IPS-11a (cell line): Measurements from ENCODE around the gene OR13D1.
"Not testable (repeated sequence)": the region's sequence is repeated elsewhere in the genome, so short reads cannot be mapped to it uniquely, and the experiment has no call there.

Experiments
- H3K4me3 ChIP-seq: one replicate; pipeline ENCODE4 v1.5.1; 2013; ENCODE audit warnings: low read depth, low read length, control low read depth

The OR13D1 gene

GRCh38 chr9:104694218-104694617, at the start of gene OR13D1:
OR13D1 (plus strand) TSS chr9:104694518; CDS start chr9:104694518, 0 bp downstream.
- no peak within 1 kb of the TSS for H3K4me3 ChIP-seq

DNA sequence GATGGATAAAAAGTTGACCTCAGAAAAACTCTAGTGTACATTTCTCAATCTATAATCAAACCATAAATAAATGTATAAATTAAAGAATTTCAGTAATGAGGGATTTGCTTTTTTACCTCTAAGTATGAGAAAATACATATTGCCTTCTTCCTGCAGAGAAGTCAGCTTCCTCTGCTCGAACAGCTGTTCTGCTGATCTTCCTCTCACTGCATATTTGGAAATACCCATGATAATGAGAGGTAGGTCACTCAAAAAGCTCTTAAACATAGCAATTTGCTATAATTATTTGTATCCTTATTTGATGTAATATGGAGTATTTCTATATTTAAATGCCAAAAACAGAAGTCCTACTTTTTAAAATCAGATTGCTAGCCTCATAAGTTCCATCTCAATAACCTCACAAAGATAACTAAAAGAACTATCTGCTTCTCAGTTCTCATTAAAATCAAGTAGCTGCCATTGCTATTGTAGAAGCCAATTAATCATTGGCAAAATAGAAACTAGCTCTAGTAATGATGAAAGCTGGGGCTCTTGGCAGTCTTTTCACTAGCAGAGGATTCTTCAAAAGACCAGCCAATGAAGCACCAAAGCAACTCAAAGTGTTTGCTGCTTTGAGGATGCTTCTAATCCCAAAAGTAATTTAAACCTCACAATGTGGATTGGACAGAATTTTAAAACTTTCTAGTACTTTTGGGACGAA, 35.7 kb upstream of the OR13D1 start:
- no peak overlapping the region for H3K4me3 ChIP-seq

DNA sequence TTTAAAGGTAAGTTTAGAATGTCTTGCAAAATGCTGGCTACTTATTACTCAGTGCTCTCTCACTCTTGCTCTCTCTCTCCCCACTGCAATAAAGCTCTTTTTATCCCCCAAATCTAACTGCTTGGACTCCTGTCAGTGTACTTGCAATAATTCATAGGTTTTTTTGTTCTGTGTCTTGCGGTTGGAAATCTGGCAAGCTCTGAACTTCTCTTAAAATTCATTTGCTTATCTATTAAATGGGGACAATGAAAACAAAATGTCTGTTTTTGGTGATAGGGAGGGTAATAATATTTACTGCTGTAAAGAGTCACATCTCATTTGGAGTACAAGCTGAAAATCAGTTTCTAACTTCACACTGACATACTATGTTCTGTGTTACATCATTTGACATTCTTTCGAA, 18.7 kb upstream of the OR13D1 start:
- no peak overlapping the region for H3K4me3 ChIP-seq

GRCh38 chr9:104682642-104683041, 11.7 kb upstream of the OR13D1 start:
- no peak overlapping the region for H3K4me3 ChIP-seq

DNA sequence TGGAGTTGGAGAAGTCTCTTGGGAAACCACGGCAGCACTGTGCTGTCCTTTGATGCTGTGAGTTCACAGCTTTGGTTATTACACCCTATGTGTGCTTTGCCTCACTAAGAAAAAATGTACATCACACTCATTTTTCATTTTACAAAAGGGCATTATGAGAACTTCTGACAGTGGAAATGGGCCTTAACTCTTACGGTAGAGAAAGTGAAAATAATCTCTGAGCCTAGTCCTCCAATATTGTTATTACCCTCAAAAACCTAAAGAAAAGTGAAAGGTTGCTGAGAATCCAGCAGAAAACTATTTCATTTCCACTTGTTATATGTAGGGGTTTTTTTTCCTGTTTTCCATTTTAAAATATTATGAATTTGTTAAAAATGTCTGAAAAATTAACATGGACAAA, 8.2 kb upstream of the OR13D1 start:
- H3K4me3 ChIP-seq = no peak overlapping the region

DNA sequence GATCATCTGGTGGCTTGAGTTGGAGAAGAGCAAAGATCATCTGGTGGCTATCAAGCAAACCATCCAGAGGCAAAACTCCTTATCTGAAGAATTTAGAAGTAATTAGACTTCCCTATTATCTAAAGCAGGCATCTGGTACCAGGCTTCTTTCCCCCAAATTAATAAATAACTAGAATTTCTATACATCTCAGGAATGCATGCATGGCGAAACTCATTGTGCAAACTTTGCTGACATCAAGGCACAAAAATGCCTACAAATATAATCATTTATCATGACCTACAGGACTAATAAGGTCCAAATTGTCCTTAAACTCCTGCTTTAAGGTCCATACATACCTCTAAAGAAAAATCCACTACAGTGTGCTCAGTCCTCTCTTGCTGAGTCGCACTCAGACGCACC, 6.0 kb downstream of the OR13D1 start:
- H3K4me3 ChIP-seq = no peak overlapping the region

DNA sequence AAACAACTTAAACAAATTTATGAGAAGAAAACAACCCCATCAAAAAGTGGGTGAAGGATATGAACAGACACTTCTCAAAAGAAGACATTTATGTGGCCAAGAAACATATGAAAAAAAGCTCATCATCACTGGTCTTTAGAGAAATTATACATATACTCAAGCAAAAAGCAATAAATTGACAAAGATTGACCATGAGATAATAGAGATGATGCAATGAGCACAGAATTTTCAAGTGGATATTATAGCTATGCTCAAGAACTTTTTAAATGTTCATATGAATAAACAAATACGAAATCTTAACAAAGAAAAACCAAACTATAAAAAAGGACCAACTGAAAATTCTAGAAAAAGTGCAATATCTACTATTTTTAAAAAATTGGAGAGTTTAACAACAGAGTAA, 14.4 kb downstream of the OR13D1 start:
- H3K4me3 ChIP-seq = not testable (repeated sequence)

GRCh38 chr9:104711604-104712003, 17.3 kb downstream of the OR13D1 start:
- no peak overlapping the region for H3K4me3 ChIP-seq

DNA sequence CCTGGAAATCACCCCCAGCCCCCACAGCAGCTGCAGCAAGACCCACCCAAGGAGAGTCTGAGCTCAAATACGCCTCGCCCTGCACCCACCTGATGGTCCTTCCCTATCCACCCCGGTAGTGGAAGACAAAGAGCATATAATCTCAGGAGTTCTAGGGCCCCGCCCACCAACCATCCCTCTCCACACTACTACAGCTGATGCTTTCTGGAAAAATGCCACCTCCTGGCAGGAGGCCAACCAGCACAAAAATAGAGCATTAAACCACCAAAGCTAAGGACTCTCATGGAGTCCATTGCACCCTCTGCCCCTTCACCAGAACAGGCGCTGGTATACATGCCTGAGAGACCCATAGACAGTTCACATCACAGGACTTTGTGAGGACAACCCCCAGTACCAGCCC, 30.7 kb downstream of the OR13D1 start:
- H3K4me3 ChIP-seq = no peak overlapping the region

GRCh38 chr9:104738452-104738851, 44.1 kb downstream of the OR13D1 start:
- no peak overlapping the region for H3K4me3 ChIP-seq

DNA sequence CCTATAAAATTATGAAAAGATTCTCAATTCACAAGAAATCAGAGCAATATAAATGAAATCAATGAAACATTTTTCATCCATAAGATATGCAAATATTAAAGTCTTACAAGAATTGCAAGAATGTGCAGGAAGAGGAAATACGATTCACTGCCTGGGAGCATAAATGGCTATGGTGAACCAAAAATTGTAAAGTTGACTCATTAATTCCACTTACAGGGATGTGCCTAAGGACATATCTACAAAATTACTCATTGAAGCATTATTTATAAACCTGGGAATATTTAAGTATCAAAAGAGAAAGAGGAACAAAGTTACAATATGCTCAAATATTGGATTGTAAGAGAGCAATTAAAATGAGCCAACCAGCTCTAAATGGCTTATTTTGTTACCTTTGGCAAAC, 46.3 kb downstream of the OR13D1 start:
- H3K4me3 ChIP-seq = no peak overlapping the region

GRCh38 chr9:104743376-104743985, 49.2 kb downstream of the OR13D1 start:
- H3K4me3 ChIP-seq = no peak overlapping the region
